Stromal cell of bone marrow (primary cell): ENCODE results near the gene ZFYVE1.
"Not testable (repeated sequence)": the region's sequence is repeated elsewhere in the genome, so short reads cannot be mapped to it uniquely, and the experiment has no call there.

Experiments used
- DNase-seq: peaks from one replicate; pipeline ENCODE4 v3.0.0-alpha.2; 2012; ENCODE audit warnings: low read depth

Gene ZFYVE1

GRCh38 chr14:73004641-73005040 lies 22.3 kb downstream of the ZFYVE1 start:
- not testable (repeated sequence) for DNase-seq

- no peak for DNase-seq
These were observed 23.2 kb downstream of the ZFYVE1 start for GRCh38 chr14:73003681-73004080.

- no peak for DNase-seq
These were observed 26.8 kb downstream of the ZFYVE1 start for GRCh38 chr14:73000073-73000472.

- DNase-seq: no peak
These were observed 27.6 kb downstream of the ZFYVE1 start for GRCh38 chr14:72999316-72999715.

- DNase-seq: no peak
These were observed 28.5 kb downstream of the ZFYVE1 start for GRCh38 chr14:72998252-72998903.

- no peak for DNase-seq
These were observed 30.0 kb downstream of the ZFYVE1 start for GRCh38 chr14:72996916-72997315.

GRCh38 chr14:72990171-72990570 lies 36.7 kb downstream of the ZFYVE1 start:
- DNase-seq: no peak

GRCh38 chr14:72986857-72987256 lies 40.0 kb downstream of the ZFYVE1 start:
- DNase-seq: no peak

- DNase-seq: no peak
These were observed 40.7 kb downstream of the ZFYVE1 start for GRCh38 chr14:72986214-72986613.

GRCh38 chr14:72982146-72982708 lies 44.7 kb downstream of the ZFYVE1 start:
- no peak for DNase-seq

- DNase-seq: no peak
These were observed 46.0 kb downstream of the ZFYVE1 start for GRCh38 chr14:72980863-72981262.

GRCh38 chr14:72978856-72979255 lies 48.0 kb downstream of the ZFYVE1 start:
- DNase-seq: no peak

GRCh38 chr14:72975770-72976169 lies 51.1 kb downstream of the ZFYVE1 start:
- DNase-seq: no peak

- DNase-seq: no peak
These were observed 52.2 kb downstream of the ZFYVE1 start for GRCh38 chr14:72974661-72975060.

GRCh38 chr14:72970824-72971434 lies 56.0 kb downstream of the ZFYVE1 start:
- DNase-seq: no peak

GRCh38 chr14:72970058-72970630 lies 56.8 kb downstream of the ZFYVE1 start:
- no peak for DNase-seq

GRCh38 chr14:72968316-72968715 lies 58.6 kb downstream of the ZFYVE1 start:
- DNase-seq: no peak

- no peak for DNase-seq
These were observed 60.9 kb downstream of the ZFYVE1 start for GRCh38 chr14:72966038-72966437.

- no peak for DNase-seq
These were observed 61.7 kb downstream of the ZFYVE1 start for GRCh38 chr14:72965249-72965648.

GRCh38 chr14:72962829-72963312 lies 64.0 kb downstream of the ZFYVE1 start:
- peak; percentile 30 for DNase-seq

GRCh38 chr14:72962336-72962754 lies 64.6 kb downstream of the ZFYVE1 start:
- DNase-seq: peak; percentile 25

- DNase-seq: no peak
These were observed 65.1 kb downstream of the ZFYVE1 start for GRCh38 chr14:72961579-72962335.
